GM20000 (cell line): ENCODE data around the gene LBX1.

ENCODE experiments used
- DNase-seq: peaks from one replicate; pipeline ENCODE4 v3.0.0; 2012; ENCODE audit warnings: low spot score
- CTCF ChIP-seq: IDR thresholded peaks from 2 replicates; pipeline ENCODE4 v1.5.1; 2012; ENCODE audit warnings: mild to moderate bottlenecking, control low read depth; ENCODE audit errors: extremely low read depth, missing control alignments

Gene LBX1

GRCh38 chr10:101182936-101183335, 46.3 kb downstream of the LBX1 start:
- no peak for DNase-seq

More at GRCh38 chr10:101182936-101183335, 46.3 kb downstream of the LBX1 start:
- TF ChIP-seq CTCF: no peak
